NCI-H2107 (cell line): ENCODE results near the gene TAPBPL.
A peak's percentile ranks its signal among the peaks of the same experiment; 100 is the strongest.
"Not testable (repeated sequence)": the region's sequence is repeated elsewhere in the genome, so short reads cannot be mapped to it uniquely, and the experiment has no call there.

Source experiments
- DNase-seq: peaks from one replicate; lab custom pipeline; 2025; lab: John Stamatoyannopoulos, UW

Gene TAPBPL

GRCh38 chr12:6462234-6462995 is 10.6 kb downstream of the TAPBPL start:
- DNase-seq = no peak

DNA sequence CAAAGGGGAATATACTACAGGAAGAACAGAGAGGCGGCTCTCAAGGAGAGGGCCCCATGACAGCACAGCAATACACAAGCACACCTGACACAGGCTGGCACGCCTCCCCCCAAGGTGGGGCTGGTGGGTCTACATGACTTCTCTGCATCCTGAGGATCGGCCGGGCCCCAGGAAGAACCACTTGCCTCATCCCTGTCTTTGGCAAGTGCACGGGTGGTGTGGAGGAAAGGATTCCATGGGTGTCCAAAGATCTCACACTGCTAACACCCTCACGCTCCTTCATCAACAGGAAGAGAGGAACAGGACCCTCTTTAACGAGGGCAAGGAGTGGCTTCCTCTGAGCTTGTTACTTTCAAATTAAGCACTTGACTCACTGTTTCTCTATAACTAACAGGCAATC is 11.4 kb downstream of the TAPBPL start:
- no peak for DNase-seq

DNA sequence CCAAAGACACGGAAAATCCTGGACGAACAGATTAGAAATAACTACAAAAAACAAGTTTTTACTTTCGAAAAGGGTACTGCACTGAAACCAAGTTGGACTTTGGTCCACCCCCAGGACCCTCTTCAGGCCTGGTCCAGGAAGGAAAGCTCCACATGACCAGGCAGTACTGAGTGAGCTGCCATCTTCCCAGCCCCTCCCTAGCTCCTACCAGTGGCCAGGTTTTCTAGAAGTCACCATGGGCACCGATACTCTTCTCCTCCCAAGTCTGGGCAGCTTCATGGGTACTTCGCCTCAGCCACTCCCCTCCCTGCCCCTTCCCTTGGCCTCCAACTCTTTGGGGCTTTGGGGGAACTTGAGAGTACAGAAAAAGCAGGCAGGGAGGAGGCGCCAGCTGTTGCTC is 12.0 kb downstream of the TAPBPL start:
- no peak for DNase-seq

- DNase-seq = no peak
These were observed 12.7 kb downstream of the TAPBPL start for GRCh38 chr12:6464531-6464930.

DNA sequence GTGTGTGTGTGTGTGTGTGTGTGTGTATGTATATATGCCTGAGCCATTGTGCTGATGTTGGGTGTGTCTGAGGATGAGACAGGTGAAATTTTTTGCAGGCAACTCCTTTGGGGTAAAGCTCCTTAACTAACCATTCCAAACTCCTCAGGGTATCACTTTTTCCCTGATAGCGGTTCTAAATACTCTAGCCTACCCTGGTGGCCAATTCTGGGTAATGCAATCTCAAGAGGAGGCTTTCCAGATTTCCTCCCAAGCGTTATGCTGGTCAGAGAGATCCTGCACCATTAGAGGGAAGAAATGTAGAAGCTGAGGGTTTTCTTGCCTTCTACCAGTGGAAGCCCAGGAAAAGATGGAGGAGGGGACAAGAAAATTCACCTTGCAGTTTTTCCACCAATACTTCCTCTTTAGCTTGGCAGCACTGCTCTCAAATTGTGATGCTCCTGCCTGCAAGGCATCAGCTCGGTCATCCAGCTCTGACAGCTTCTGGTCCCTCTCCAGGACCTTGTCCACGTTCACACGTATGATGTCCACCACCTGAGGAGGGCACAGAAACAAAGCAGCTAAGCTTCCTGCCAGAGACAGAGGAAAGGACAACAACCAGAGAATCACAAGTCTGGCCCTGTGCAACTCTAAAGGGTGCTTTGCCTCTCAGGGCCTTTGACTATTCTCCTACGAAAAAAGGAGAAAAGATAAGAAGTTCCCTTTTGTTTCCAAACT is 13.8 kb downstream of the TAPBPL start:
- DNase-seq = peak; percentile 78

DNA sequence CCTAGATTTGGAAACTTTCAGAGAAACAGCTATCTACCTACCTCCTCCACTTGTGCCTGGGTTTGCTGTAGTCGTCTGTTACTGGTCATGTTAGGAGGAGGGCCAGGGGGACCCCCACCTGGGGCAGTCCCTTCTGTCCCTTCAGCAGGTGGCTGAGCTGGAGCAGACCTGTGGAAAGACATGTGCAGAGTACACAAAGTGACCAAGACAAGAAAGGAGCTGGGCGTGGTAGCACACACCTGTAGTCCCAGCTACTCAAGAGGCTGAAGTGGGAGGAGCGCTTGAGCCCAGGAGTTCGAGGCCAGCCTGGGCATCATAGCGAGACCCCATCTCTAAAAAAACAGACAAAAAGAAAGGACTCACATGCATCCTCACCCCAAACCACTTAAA is 14.3 kb downstream of the TAPBPL start:
- DNase-seq = no peak

- not testable (repeated sequence) for DNase-seq
These were observed 14.9 kb downstream of the TAPBPL start for GRCh38 chr12:6466751-6467150.

DNA sequence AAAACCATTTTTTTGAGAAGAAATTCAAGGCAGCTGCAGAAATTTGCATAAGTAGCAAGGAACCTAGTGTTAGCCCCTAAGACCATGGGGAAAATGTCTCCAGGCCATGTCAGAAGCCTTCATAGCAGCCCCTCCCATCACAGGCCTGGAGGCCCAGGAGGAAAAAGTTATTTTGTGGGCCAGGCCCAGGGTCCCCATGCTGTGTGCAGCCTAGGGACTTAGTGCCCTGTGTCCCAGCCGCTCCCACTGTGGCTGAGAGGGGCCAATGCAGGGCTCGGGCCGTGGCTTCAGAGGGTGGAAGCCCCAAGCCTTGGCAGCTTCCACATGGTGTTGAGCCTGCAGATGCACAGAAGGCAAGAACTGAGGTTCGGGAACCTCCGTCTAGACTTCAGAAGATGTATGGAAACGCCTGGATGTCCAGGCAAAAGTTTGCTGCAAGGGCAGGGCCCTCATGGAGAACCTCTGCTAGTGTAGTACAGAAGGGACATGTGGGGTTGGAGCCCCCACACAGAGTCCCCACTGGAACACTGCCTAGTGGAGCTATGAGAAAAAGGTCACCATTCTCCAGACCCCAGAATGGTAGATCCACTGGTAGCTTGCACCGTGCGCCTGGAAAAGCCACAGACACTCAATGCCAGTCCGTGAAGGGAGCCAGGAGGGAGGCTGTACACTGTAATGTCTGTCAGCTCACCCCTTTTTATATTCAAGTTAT is 15.9 kb downstream of the TAPBPL start:
- not testable (repeated sequence) for DNase-seq

- DNase-seq = no peak
These were observed 16.4 kb downstream of the TAPBPL start for GRCh38 chr12:6468283-6468575.

DNA sequence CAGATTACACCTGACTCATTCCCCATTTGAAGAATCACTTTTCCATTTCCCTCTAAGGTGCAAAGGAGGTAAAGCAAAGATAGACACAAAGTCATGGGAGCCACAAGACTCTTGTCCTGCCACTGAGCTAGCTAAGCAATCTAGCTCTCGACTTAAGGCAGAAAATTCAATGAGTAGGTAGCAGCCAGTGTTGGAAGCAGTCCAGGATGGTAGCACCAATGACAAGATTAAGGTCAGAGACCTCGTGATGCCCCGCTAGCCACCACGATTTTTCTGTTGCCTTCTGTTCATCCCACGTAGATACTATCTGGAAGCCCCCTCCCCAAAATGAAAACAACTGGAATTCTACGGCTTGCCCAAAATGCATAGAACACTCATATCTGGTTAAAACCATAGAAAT is 17.2 kb downstream of the TAPBPL start:
- no peak for DNase-seq

DNA sequence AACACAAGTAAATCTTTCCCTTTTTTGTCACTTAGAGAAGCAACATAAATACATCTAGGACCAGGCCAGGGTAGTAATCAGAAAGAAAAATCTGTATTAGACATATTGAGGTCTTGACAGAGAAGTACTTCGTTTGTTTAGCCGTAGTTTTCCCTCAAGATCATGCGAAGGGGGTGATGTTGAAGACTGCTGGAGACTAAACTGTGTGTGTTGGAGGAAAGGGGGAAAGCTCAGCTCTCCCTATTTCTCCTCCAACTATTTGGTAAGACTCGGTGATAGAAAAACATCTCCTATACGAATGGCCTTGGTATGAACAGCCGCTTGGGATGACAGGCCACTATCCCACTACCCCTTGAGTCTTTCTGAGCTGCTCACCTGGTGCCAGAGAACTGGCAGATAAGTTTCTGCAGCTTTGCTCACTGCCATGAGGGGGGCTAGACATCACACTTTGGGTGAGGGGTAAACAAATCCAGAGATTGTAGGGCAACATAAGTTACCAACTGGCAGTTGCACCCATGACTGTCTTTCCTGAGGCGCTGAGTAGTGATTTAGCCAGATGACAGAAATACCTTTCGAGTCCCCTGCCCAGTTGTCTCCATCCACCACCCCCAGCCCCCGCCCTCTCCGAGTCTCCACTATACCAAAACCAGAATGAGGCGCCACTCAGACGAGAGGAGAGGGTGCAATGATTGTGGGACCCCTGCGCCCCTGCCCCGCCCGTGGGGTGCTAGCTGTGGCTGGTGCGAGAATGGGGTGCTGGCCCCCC is 17.9 kb downstream of the TAPBPL start:
- DNase-seq = no peak

DNA sequence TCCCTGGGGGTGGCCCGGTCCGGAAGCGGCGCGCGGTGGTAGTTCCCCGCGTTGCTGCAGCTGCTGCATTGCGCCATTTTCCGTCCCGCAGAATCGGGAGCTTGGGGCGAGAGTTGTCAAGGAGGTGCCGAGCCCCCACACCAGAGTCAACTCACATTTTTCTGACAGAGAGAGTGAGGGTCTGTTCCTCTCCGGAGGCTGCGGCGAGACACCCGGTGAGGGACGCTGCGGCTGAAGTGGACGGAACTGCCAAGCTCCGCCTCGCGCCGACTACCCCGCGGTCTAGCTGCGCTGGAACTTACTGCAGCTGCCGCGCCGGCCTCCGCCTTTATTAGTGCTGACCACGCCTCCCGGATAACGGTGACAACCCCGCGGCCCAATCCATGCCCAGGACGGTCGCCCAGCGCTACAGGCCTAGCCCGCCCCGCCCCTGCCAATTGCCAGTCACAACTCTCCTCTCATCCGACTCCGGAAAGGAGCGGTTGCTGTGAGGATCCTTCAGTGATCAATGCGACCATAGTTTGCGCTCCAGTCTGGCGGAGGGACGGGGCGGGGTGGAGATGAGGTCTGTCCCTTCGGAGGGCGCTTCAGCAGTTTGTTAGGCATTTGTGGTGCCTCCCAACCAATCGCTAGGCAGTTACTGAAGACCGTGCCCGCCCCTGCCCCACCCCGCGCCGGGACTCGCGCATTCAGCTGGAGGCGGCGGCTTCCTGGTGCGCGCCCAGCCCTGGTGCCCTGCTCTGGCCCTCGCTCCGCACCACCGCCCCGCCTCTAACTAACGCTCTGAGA is 18.7 kb downstream of the TAPBPL start, which contains the start of gene VAMP1:
Gene VAMP1 (minus strand): TSS at position 303 of the 789 bp plus-strand sequence. CDS start 146 bp downstream, at position 157.
- peak; percentile 96 for DNase-seq

DNA sequence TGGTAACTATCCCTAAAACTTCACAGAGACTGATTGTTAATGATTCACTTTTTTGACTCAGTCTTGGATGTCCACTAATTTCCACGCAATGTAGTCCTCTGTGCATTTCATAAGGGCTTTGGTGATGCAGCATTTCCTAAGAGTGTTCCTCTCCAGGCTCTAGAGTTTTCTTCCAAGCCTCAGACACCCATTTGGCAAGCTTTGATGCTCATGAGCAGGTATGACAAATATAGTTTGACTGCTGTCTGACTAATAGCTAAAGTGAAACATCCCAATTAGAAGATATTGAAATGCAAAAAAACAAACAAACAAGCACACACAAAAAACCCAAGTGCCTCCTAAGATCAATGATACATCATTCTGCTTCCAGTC is 20.1 kb downstream of the TAPBPL start:
- DNase-seq = no peak

GRCh38 chr12:6472491-6472890 is 20.6 kb downstream of the TAPBPL start:
- no peak for DNase-seq

- DNase-seq = not testable (repeated sequence)
These were observed 23.6 kb downstream of the TAPBPL start for GRCh38 chr12:6475233-6475975.

DNA sequence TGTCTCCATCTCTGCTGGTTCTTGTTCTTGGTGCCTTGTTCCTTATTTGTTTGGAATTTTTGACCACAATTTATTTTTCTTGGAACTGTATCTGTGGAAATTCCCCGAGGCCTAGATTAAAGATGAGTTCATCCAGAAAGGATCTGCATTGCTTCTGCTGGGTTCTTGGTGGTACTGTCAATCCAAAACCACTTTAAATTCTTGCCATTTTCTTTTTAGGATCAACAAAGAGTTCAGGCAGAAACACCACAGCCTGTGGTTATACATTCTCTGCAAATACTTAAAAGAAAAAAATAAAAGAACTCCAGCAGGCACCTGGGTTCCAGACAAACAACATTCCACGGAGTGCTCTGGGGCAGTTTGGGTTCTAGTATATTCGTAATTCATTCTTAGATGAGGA is 24.6 kb downstream of the TAPBPL start:
- no peak for DNase-seq

- not testable (repeated sequence) for DNase-seq
These were observed 25.9 kb downstream of the TAPBPL start for GRCh38 chr12:6477601-6478377.

- DNase-seq = no peak
These were observed 26.6 kb downstream of the TAPBPL start for GRCh38 chr12:6478416-6478815.

- DNase-seq = no peak
These were observed 36.4 kb downstream of the TAPBPL start for GRCh38 chr12:6488240-6488639.

DNA sequence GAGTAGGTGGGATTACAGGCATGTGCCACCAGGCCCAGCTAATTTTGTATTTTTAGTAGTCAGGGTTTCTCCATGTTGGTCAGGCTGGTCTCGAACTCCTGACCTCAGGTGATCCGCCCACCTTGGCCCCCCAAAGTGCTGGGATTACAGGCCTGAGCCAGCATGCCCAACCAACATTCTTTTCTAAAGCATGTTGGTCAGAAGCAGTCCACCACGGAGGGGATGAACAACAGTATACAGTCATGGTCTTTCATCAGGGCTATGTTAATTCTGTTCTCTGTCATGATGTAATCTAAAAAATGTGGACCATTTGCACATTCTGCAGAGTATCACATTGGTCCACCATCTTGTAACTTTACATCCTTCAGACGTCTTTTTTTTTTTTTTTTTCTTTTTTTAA is 37.6 kb downstream of the TAPBPL start:
- DNase-seq = no peak
